GM23338 (cell line): Measurements from ENCODE around the gene ABCA4. TPM values are rescaled to one million over a fixed set of nuclear protein-coding genes. Genes with fewer than 3 reads are reported as not detected.

Experiments
- ATAC-seq: fragments of 200-7000 bp; cut with Tn5 transposase; 3 replicates; pipeline ENCODE4 v1.9.1; 2020
- DNase-seq: peaks from one replicate; pipeline ENCODE4 v3.0.0-alpha.2; 2015; ENCODE audit warnings: low spot score
- H2AFZ ChIP-seq: fragments of 200-600 bp; sonication (generic); 2 replicates; pipeline ENCODE4 v1.8.0; 2016; ENCODE audit warnings: antibody characterized with exemption, mild to moderate bottlenecking, moderate library complexity
- H3F3A ChIP-seq: fragments of 200-600 bp; sonication (generic); replicated peaks from 2 replicates; pipeline ENCODE4 v1.8.0; 2017; ENCODE audit warnings: antibody characterized with exemption, mixed run types, low read depth
- H3K27ac ChIP-seq: fragments of 200-600 bp; sonication (generic); 2 replicates; pipeline ENCODE4 v1.6.1; 2016; ENCODE audit warnings: low read depth
- H3K27me3 ChIP-seq: fragments of 200-600 bp; sonication (generic); 2 replicates; pipeline ENCODE4 v1.8.0; 2016; ENCODE audit warnings: mild to moderate bottlenecking, mixed run types, moderate library complexity; ENCODE audit not compliant: insufficient read depth
- H3K36me3 ChIP-seq: fragments of 200-600 bp; sonication (generic); 2 replicates; pipeline ENCODE4 v1.8.0; 2016; ENCODE audit warnings: mild to moderate bottlenecking; ENCODE audit not compliant: insufficient read depth
- H3K4me1 ChIP-seq: fragments of 200-600 bp; sonication (generic); 2 replicates; pipeline ENCODE4 v1.8.0; 2016; ENCODE audit warnings: mild to moderate bottlenecking, moderate library complexity; ENCODE audit not compliant: insufficient read depth
- H3K4me2 ChIP-seq: fragments of 200-600 bp; sonication (generic); 2 replicates; pipeline ENCODE4 v1.7.1; 2017; ENCODE audit warnings: mixed run types
- H3K4me3 ChIP-seq: fragments of 200-600 bp; sonication (generic); 2 replicates; pipeline ENCODE4 v1.6.1; 2016; ENCODE audit warnings: mixed run types
- H3K79me2 ChIP-seq: fragments of 200-600 bp; sonication (generic); replicated peaks from 2 replicates; pipeline ENCODE4 v1.8.0; 2017; ENCODE audit warnings: mild to moderate bottlenecking; ENCODE audit not compliant: insufficient read depth
- H3K9me2 ChIP-seq: fragments of 200-600 bp; sonication (generic); 2 replicates; pipeline ENCODE4 v1.8.0; 2017; ENCODE audit not compliant: insufficient read depth
- H4K20me1 ChIP-seq: fragments of 200-600 bp; sonication (generic); replicated peaks from 2 replicates; pipeline ENCODE4 v1.8.0; 2017; ENCODE audit warnings: mild to moderate bottlenecking; ENCODE audit not compliant: insufficient read depth
- H3K27ac Mint-ChIP-seq: 2 replicates; pipeline ENCODE4 v1.8.0; 2020; ENCODE audit warnings: inconsistent platforms, mild to moderate bottlenecking, moderate library complexity, mixed read lengths
- H3K27me3 Mint-ChIP-seq: 3 replicates; pipeline ENCODE4 v1.8.0; 2022; ENCODE audit warnings: low read depth, mild to moderate bottlenecking, moderate library complexity, mixed read lengths, inconsistent platforms; ENCODE audit not compliant: insufficient read depth, poor library complexity
- H3K36me3 Mint-ChIP-seq: 3 replicates; pipeline ENCODE4 v1.8.0; 2021; ENCODE audit warnings: low read depth, mild to moderate bottlenecking, inconsistent platforms, moderate library complexity, mixed read lengths
- H3K4me1 Mint-ChIP-seq: 3 replicates; pipeline ENCODE4 v1.8.0; 2020; ENCODE audit warnings: mild to moderate bottlenecking, inconsistent platforms, mixed read lengths
- H3K4me3 Mint-ChIP-seq: 3 replicates; pipeline ENCODE4 v1.8.0; 2021; ENCODE audit warnings: moderate library complexity, mild to moderate bottlenecking, inconsistent platforms, mixed read lengths
- H3K9me3 Mint-ChIP-seq: 3 replicates; pipeline ENCODE4 v1.8.0; 2020; ENCODE audit warnings: moderate library complexity, mild to moderate bottlenecking, inconsistent platforms, mixed read lengths
- CREB1 ChIP-seq: fragments of 250-450 bp; sonication (Bioruptor Pico); IDR thresholded peaks from 2 replicates; pipeline ENCODE4 v1.5.0; 2020; ENCODE audit warnings: low read depth, mild to moderate bottlenecking, moderate library complexity
- ETS1 ChIP-seq: IDR thresholded peaks from 2 replicates; pipeline ENCODE4 v1.6.1; 2016; ENCODE audit warnings: antibody characterized with exemption
- EZH2 ChIP-seq: fragments of 200-600 bp; sonication (generic); IDR thresholded peaks from one replicate; pipeline ENCODE4 v1.8.0; 2017; ENCODE audit warnings: antibody characterized with exemption, mild to moderate bottlenecking, low read depth; ENCODE audit not compliant: unreplicated experiment
- EZH2phosphoT487 ChIP-seq: fragments of 200-600 bp; sonication (generic); IDR thresholded peaks from one replicate; pipeline ENCODE4 v1.8.1; 2018; ENCODE audit warnings: antibody characterized with exemption; ENCODE audit not compliant: unreplicated experiment
- JUNB ChIP-seq: IDR thresholded peaks from one replicate; pipeline ENCODE4 v1.6.1; 2016; ENCODE audit warnings: antibody characterized with exemption; ENCODE audit not compliant: unreplicated experiment
- NANOG ChIP-seq: IDR thresholded peaks from 2 replicates; pipeline ENCODE4 v1.6.1; 2016; ENCODE audit warnings: antibody characterized with exemption, borderline replicate concordance
- POLR2AphosphoS5 ChIP-seq: IDR thresholded peaks from 2 replicates; pipeline ENCODE4 v1.6.1; 2016; ENCODE audit warnings: antibody characterized with exemption, low read depth
- STAT1 ChIP-seq: IDR thresholded peaks from one replicate; pipeline ENCODE4 v1.6.1; 2016; ENCODE audit warnings: antibody characterized with exemption; ENCODE audit not compliant: unreplicated experiment
- ZNF114 ChIP-seq: fragments of 250-450 bp; sonication (Bioruptor Pico); IDR thresholded peaks from 2 replicates; pipeline ENCODE4 v1.5.0; 2020; ENCODE audit warnings: mild to moderate bottlenecking, moderate library complexity
- ZNF331 ChIP-seq: fragments of 250-450 bp; sonication (Bioruptor Pico); IDR thresholded peaks from 2 replicates; pipeline ENCODE4 v1.5.0; 2020; ENCODE audit warnings: low read depth, mild to moderate bottlenecking, moderate library complexity
- ZNF462 ChIP-seq: fragments of 250-450 bp; sonication (Bioruptor Pico); IDR thresholded peaks from 2 replicates; pipeline ENCODE4 v1.5.0; 2020; ENCODE audit warnings: mild to moderate bottlenecking, moderate library complexity
- polyA plus RNA-seq: library from polyadenylated mRNA; unstranded; fragments of >200 nt; fragmentation: Nextera tagmentation; extraction: Ambion mirVana; gene quantifications from 2 replicates; pipeline ENCODE4 v1.2.1, GENCODE V29; 2016
- total RNA-seq: library from RNA; depleted of rRNA; stranded (reverse); fragments of >200 nt; shearing (Covaris generic); gene quantifications from 2 replicates; pipeline ENCODE4 v1.2.3, GENCODE V29; 2014
- TF ChIP-seq, protein P1 (sequence below): IDR thresholded peaks from one replicate; pipeline ENCODE4 v1.6.1; 2018; ENCODE audit warnings: antibody characterized with exemption; ENCODE audit not compliant: unreplicated experiment
- TF ChIP-seq, protein P2 (sequence below), 2 experiments: fragments of 200-600 bp in 1 of 2; sonication (generic) in 1 of 2; conservative IDR thresholded peaks; 2 replicates each; pipeline versions ENCODE4 v1.5.1 to v1.6.1; 2016 to 2017; ENCODE audit warnings: antibody characterized with exemption in 2 of 2, low read depth in 2 of 2, mild to moderate bottlenecking in 2 of 2, moderate library complexity in 1 of 2

The ABCA4 gene
- total and polyA plus RNA-seq, 2 experiments from 2014 or later = not detected

GRCh38 chr1:94000510-94001282 lies 120.3 kb downstream of the ABCA4 start:
- Histone ChIP-seq H3K4me2 (no peak overlapping the region), H3K4me3 (no peak overlapping the region), H3K27ac (no peak overlapping the region), H3K27me3 (no peaks in the 10 kb centered on the region), H3K9me2 (no peaks in the 10 kb centered on the region), H3K79me2 (no peaks in the 10 kb centered on the region), H2AFZ (no peak overlapping the region), H3F3A (no peaks in the 10 kb centered on the region), H3K36me3 (no peaks in the 10 kb centered on the region), H4K20me1 (no peaks in the 10 kb centered on the region), H3K4me1 (no peaks in the 10 kb centered on the region)
- H3K4me3 Mint-ChIP-seq = no peak overlapping the region
- peaks cover 5% of the 10 kb centered on the region for H3K4me1 Mint-ChIP-seq
- peaks cover 9% of the 10 kb centered on the region for H3K27me3 Mint-ChIP-seq
- TF ChIP-seq, protein P1, sequence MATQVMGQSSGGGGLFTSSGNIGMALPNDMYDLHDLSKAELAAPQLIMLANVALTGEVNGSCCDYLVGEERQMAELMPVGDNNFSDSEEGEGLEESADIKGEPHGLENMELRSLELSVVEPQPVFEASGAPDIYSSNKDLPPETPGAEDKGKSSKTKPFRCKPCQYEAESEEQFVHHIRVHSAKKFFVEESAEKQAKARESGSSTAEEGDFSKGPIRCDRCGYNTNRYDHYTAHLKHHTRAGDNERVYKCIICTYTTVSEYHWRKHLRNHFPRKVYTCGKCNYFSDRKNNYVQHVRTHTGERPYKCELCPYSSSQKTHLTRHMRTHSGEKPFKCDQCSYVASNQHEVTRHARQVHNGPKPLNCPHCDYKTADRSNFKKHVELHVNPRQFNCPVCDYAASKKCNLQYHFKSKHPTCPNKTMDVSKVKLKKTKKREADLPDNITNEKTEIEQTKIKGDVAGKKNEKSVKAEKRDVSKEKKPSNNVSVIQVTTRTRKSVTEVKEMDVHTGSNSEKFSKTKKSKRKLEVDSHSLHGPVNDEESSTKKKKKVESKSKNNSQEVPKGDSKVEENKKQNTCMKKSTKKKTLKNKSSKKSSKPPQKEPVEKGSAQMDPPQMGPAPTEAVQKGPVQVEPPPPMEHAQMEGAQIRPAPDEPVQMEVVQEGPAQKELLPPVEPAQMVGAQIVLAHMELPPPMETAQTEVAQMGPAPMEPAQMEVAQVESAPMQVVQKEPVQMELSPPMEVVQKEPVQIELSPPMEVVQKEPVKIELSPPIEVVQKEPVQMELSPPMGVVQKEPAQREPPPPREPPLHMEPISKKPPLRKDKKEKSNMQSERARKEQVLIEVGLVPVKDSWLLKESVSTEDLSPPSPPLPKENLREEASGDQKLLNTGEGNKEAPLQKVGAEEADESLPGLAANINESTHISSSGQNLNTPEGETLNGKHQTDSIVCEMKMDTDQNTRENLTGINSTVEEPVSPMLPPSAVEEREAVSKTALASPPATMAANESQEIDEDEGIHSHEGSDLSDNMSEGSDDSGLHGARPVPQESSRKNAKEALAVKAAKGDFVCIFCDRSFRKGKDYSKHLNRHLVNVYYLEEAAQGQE = no peak
- TF ChIP-seq NANOG = no peak
- no peak for TF ChIP-seq POLR2AphosphoS5
- no peak for TF ChIP-seq ZNF114 (CRISPR knock-in tag)
- no peak for TF ChIP-seq CREB1
- TF ChIP-seq ETS1 = no peak
- no peak for TF ChIP-seq ZNF331 (CRISPR knock-in tag)
- TF ChIP-seq JUNB = no peak
- TF ChIP-seq, protein P2, sequence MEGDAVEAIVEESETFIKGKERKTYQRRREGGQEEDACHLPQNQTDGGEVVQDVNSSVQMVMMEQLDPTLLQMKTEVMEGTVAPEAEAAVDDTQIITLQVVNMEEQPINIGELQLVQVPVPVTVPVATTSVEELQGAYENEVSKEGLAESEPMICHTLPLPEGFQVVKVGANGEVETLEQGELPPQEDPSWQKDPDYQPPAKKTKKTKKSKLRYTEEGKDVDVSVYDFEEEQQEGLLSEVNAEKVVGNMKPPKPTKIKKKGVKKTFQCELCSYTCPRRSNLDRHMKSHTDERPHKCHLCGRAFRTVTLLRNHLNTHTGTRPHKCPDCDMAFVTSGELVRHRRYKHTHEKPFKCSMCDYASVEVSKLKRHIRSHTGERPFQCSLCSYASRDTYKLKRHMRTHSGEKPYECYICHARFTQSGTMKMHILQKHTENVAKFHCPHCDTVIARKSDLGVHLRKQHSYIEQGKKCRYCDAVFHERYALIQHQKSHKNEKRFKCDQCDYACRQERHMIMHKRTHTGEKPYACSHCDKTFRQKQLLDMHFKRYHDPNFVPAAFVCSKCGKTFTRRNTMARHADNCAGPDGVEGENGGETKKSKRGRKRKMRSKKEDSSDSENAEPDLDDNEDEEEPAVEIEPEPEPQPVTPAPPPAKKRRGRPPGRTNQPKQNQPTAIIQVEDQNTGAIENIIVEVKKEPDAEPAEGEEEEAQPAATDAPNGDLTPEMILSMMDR (conservative IDR thresholded peaks at IDR 0.05; ENCODE audit: low read depth in 2 of 2) = no peak
- TF ChIP-seq STAT1 = no peak
- TF ChIP-seq ZNF462 (CRISPR knock-in tag) = no peak
- no peak for TF ChIP-seq EZH2
- no peak for TF ChIP-seq EZH2phosphoT487
- no peaks in the 10 kb centered on the region; the same call in 2 of the 3 replicates for H3K36me3 Mint-ChIP-seq
- ATAC-seq (no peak), DNase-seq (no peak)
- H3K9me3 Mint-ChIP-seq = no peaks in the 10 kb centered on the region
- no peak overlapping the region for H3K27ac Mint-ChIP-seq
